HG03460 (cell line): ENCODE data around the gene KLF3.

Experiments used
- ATAC-seq: cut with Tn5 transposase; IDR thresholded peaks from one replicate; pipeline ENCODE4 v1.9.1; 2021; ENCODE audit not compliant: unreplicated experiment

KLF3 gene

DNA sequence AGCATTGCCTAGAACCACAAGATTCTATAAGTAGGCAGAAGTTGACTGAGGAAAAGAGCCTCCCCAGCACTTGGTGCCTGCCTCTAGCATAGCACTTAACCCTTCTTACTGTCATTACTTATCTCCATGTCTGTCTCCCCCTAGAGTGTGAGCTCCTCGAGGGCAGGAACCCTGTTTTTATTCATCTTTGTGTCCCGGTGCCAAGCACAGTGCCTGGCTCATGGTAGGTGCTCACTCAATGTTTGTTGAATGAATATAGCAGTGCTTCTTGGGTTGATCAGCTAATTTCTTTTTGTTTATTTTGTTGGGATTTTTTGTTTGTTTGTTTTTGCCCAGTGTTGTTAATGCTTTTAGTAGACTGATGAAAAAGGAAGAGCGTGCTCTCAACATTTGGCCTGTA lies 30.3 kb downstream of the KLF3 start:
- no peak for ATAC-seq

- no peak for ATAC-seq
Observed at GRCh38 chr4:38695809-38696208, 31.8 kb downstream of the KLF3 start.

GRCh38 chr4:38696697-38697096 lies 32.7 kb downstream of the KLF3 start:
- ATAC-seq = no peak

DNA sequence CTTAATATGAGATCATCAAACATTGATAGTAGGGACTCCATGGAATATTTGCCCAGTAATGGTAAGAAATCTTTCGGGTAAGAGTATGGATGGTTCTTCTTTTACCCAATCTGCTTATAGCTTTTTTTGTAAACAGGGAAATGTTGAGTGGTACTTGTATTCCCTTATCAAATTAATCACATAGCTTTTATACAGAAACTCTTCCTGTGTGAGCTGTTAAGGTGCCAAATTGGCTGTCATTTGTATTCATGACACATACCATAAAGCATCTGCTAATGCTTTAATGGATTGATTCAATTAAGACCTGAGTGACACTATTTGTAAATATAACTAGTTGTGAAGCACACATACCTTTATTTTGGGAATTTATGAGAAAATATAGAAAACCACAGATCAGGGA lies 34.2 kb downstream of the KLF3 start:
- ATAC-seq = no peak

DNA sequence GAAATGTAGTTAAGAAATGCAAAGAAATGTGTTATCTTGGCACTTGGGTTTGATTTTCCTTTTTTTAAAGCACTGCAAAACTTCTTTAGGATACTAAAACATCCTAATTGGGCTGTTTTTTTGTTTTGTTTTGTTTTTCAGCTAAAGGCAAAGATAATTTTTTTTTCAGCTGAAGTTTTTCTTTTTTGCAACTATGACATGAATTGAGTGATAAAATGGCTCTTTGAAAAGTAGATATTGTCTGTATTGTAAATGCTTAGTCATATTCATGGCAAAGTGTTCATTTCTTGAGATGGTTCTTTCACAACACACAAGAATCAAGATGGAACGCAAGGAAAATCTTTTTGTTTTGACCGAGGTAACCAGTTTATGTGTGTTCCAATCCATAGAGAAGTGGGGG lies 35.1 kb downstream of the KLF3 start:
- no peak for ATAC-seq

DNA sequence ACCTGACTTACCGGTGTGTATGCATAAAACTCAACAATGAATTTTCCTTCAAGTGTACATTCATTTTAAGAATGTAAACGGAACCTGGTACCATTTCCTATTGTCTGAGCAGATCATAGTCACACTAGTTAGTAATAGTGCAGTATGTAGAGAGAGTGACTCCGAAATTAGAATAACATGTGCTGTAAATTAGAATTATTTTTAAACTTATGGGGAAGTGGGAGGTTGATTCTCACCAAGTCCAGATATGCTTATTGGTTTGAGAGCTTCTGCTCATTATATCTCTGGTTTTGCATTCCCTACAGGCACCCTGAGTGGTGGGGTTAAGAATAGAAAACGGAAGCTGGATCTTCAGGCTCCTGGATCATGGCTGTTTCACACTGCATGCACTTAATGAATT lies 39.6 kb downstream of the KLF3 start:
- ATAC-seq = no peak

DNA sequence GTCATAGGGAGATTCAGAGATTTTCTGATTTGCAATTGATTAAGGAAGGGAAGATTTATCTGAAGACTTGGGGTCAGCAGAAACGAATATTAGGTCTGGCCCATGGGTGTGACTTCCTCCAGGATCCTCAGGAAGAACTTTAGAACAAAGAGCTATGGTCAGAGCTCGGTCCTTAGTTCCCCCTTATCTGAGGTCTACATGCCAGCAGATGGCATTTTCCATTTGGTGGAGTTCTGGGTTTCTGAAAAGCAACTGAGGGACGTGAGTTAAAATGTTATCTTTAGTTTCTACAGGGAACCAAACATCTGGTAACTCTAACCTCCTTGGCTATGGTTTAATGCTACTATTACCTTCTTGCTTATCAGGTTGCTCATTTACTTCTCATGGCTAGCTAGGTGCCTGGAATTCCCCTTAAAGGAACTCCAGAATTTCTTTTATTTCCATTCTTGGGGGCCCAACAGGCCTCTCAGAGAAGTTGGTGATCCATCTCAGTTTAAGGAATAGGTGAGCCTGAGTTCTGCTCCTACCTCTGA lies 40.7 kb downstream of the KLF3 start:
- no peak for ATAC-seq

DNA sequence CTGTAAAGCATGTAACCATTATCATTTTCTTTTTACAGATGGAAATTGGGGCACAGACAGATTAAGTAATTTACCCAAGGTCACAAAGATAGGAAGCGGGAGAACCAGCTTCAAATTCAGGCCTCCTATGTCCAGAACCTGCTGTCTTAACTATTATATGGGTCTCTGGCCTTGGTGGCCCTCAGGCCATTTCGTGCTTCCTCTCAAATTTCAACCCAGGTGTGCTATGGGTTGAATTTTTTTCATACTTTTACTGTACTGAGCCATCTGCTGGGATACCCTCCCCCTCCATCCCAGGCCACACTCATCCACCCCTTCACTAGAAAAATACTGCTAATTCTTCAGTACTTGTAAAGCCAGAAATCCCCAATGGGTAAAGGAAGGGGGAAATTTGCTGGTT lies 42.3 kb downstream of the KLF3 start:
- no peak for ATAC-seq

- ATAC-seq = no peak
Observed at GRCh38 chr4:38710053-38710452, 46.1 kb downstream of the KLF3 start.

DNA sequence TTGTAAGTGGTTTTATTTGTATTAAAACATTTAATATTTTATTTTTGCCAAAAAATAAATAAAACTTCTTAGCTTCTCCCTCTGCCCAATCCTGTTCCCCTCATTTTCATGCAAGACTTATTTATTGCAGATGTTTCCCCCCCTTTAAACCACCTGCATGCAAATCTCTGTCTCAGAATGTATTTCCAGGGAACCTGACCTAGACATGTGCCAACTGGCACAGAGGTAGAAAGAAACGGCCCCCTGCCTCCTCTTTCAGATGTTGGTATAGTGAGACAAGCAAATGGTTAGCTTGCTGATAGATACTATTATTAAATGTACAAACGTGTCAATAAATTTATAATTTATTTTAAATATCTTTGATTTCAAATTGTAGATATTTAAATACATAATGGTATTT lies 47.1 kb downstream of the KLF3 start:
- ATAC-seq = no peak

DNA sequence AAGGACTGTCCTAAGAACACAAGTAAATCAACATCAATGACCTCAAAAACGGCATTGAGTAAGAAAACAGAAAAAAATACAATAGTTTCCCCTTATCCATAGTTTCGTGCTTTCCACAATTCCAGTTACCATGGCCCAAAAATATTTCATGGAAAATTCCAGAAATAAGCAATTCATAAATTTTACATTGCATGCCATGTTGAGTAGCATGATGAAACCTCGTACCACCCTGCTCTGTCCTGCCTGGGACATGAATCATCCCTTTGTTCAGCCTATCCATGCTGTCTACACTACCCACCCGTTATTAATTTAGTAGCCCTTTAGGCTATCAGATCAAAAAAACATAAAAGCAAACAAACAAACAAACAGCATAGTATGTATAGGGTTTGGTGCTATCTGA lies 51.1 kb downstream of the KLF3 start:
- ATAC-seq = no peak

DNA sequence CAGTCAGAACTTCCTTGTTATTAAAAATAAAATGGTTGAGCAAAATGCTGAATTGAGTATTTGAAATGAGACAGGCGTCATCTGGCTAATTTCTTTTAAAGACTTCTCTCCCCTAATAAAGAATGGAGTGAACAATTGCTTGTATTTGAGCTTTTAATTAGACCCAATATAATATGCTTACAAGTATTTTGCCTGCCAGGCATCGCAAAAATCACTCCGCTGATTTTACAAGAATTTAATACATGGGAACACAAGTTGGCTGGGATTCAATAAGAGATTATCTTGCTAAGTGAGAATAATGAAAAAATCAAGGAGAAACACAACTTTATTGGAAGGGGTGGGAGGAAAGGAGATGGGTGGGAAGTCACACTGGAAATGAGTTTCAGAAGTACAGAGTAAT lies 52.3 kb downstream of the KLF3 start:
- no peak for ATAC-seq

- ATAC-seq = no peak
Observed at GRCh38 chr4:38717604-38718003, 53.6 kb downstream of the KLF3 start.

DNA sequence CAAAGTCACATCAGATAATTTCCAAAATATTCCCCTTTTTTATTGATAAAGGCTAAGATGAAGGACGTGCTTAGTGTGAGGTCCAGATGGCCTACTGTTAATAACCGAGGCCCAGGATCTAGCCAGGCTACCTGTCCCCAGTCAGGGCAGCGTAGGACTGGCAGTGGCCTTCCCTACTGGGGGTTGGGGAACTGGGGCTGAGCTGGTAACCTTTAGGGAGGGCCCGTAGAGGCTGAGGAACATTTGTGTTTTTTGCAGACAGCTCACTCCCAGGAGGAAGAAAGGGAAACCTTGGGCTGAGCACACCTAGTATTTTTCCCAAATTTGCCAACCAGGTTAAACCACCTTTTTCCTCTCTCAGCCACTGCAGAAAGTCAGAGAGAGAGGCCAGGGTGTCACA lies 59.1 kb downstream of the KLF3 start:
- no peak for ATAC-seq

GRCh38 chr4:38723726-38724474 lies 59.9 kb downstream of the KLF3 start:
- no peak for ATAC-seq

GRCh38 chr4:38724475-38724808 lies 60.4 kb downstream of the KLF3 start:
- ATAC-seq = no peak

DNA sequence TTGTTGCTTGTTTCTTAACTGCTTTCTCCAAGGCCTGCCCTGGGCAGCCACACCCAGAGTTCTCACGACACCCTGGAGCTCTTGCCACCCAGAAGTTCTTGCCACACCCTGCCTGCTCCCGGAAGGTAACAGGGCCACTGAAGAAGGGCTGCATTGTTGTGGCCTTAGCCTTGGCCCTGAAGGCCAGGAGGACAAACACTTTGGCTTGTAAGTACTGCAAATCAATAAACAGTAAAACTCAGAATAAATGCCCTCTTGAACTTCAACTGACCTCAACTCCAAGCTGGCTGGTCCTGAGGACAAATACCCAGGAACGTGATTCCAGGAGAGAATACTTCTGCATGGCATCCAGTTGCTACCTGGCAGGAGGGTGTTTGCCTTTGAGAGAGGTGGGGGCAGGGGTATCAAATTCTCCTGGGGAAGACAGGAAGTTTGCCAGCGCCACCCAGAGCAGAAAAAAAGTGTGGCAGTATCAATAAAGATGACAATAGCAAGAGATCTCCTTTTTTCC lies 64.7 kb downstream of the KLF3 start:
- ATAC-seq = no peak

DNA sequence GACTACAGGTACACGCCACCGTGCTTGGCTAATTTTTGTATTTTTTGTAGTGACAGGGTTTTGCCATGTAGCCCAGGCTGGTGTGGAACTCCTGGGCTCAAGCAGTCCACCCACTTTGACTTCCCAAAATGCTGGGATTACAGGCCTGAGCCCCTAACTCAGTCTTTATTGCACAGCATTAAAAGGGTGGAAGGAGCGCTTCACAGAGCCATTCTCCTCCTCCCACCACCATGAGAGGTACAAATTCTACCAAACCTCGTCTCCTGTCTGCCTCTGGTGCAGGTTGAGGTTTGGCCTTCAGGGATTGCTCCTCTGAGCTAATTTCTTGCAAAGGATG lies 66.5 kb downstream of the KLF3 start:
- no peak for ATAC-seq

DNA sequence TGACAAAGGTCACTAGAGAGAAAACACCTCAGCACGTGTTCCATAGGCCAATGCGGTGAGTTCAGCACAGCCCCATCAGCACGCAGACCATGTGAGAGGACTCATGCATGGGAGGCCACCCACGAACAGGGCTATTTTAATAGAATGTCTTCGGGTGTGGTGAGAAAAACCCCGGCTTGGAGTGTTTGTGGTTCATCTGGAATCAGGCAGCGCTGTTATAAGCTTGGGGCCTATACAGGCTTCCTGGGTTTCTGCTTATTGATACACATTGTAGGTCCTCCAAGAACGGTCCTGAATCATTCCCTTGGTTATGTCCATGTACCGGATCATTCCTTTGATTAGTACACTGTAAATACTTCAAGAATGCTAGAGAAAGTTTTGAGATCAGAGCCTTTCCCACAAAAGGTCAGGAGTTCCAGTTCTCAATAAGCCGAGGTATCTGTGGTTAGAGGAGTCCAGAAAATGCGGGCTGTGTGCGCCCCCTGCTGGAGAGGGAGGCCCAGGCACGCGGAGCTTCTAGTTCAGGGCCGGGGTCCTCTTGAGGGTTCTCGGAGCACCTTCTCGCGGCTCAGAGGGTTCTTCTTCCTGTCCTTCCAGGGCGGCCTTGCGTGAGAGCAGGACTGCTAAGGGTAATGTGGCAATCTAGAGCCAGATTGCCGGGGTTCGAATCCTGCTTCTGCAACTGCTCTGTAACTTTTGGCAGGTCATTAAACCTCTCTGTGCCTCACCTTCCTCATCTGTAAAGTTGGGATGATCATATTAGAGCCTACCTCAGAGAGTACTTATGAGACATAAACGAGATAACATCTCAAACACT lies 67.0 kb downstream of the KLF3 start:
- ATAC-seq = peak; percentile 76

GRCh38 chr4:38733663-38734062 lies 69.7 kb downstream of the KLF3 start:
- no peak for ATAC-seq

DNA sequence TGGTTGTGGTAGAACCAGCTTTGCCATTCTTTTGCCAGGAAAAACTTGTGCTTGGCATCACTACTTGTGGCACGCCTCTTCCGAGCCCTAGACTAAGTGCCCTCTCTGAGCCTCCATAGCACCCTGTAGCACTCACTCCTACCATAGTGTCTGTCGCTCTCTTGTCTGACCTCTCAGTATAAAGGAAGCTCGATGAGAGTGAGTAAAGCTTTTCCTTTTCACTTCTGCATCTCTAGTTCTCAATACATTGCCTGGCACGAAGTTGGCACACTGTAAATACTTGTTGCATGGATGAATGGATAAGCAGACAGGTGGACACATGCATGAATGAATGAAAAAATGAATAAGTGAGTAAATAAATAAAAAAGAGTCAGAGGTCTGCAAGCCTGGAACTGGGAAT lies 70.4 kb downstream of the KLF3 start:
- no peak for ATAC-seq

GRCh38 chr4:38734911-38735310 lies 70.9 kb downstream of the KLF3 start:
- ATAC-seq = no peak
